HG03039 (cell line): ENCODE results near the gene CCNG1.
"Not testable (repeated sequence)": the region's sequence is repeated elsewhere in the genome, so short reads cannot be mapped to it uniquely, and the experiment has no call there.

Source experiments
- ATAC-seq: cut with Tn5 transposase; IDR thresholded peaks from one replicate; pipeline ENCODE4 v1.9.1; 2021; ENCODE audit warnings: mild to moderate bottlenecking, moderate library complexity; ENCODE audit not compliant: unreplicated experiment

Gene CCNG1

DNA sequence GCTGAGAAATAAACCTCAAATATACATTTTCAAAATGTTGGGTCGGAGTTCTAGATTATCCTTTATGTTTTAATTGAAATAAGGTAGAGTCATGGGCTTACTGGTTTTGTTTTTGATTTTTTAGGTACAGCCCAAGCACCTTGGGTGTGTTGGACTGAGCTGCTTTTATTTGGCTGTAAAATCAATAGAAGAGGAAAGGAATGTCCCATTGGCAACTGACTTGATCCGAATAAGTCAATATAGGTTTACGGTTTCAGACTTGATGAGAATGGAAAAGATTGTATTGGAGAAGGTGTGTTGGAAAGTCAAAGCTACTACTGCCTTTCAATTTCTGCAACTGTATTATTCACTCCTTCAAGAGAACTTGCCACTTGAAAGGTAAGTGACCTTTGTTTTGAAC is 3.6 kb downstream of the CCNG1 start:
- ATAC-seq: no peak

- ATAC-seq: no peak
These were observed 7.1 kb downstream of the CCNG1 start for GRCh38 chr5:163444526-163444925.

DNA sequence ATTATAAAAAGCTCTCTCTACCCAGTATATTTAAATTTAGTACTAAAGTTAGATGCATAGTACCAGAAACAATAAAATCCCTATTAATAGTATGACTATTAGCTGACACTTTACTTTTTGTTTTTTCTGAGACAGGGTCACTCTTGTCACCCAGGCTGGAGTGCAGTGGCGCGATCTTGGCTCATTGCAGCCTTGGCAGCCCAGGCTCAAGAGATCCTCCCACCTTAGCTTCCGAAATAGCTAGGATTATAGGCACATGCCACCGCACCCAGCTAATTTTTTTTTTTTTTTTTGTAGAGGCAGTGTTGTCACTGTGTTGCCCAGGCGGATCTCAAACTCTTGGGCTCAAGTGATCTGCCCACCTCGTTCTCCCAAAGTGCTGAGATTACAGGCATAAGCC is 8.0 kb downstream of the CCNG1 start:
- ATAC-seq: no peak

- ATAC-seq: no peak
These were observed 9.8 kb downstream of the CCNG1 start for GRCh38 chr5:163447191-163447590.

DNA sequence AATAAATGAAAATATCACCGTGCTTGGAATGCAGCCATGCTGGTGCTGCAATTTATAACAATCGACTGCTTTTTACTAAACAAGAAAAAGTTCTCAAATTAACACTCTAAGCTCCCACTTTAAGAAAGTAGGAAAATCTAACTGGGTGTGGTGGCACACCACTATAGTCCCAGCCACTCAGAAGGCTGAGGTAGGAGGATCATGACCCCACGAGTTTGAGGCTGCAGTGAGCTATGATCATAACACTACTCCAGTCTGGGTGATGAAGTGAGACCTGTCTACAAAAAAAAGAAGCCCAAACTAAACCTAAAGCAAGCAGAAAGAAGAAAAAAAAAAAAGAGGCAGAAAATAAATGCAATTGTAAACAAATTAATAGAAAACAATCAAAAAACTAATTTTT is 10.5 kb downstream of the CCNG1 start:
- no peak for ATAC-seq

DNA sequence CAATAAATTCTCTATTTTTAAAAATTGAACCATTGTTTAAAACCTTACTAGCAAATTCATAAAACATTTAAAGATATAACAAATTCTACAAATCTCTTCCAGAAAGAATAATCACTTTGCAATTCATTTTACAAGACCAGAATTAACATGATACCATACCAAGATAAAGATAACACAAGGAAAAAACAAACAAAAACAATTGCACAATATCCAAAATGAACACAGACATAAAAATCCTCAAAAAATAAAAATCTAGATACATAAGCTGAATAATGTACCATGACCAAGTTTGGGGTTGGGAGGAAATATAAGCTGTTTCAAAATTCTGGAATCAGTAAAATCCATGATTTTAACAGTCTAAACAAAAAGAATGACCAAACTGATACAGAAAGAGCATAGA is 11.1 kb downstream of the CCNG1 start:
- ATAC-seq: no peak

- ATAC-seq: no peak
These were observed 14.1 kb downstream of the CCNG1 start for GRCh38 chr5:163451489-163451888.

DNA sequence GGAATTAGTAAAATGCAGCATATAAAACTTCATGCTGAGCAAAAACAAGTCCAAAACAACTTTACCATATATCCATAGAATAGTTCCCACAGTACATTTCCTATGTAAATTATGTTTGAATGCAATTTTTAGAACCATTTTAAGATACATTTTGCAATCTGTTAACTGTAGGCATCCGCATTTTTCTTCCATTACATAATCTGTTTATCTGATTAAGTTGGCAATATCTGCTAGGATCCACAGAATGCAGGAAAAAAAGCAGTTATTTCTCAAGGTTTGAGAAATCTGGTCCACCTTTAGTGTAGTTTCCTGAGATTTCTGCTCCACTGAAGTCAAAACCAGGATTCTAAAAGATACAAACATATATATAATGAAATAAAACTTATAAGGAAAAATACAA is 16.3 kb downstream of the CCNG1 start:
- no peak for ATAC-seq

GRCh38 chr5:163455406-163455805 is 18.0 kb downstream of the CCNG1 start:
- not testable (repeated sequence) for ATAC-seq

DNA sequence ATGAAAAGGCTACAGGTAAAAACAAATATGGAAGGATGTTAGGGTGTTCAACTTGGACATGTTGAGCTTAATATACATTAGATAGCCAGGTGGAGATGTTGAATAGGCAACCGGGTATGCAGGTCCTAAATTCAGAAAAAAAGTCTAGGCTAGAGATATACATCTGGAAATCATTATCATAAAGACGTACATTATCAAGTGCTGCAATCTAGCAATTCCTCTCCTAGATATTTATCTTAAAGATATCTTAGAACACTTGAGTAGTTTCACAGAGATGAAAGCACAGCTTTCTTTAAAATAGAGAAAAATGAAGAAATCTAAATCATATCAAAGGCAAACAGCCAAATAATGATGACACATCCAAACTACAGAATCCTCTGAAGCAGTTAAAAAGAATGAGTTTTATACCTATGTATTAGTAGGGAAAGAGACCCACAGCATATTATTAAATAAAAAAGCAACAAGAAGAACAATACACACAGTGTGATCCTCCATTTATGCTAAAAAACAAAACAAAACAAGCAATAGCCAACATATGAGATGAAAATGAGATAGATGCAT is 18.7 kb downstream of the CCNG1 start:
- ATAC-seq: no peak

- no peak for ATAC-seq
These were observed 19.4 kb downstream of the CCNG1 start for GRCh38 chr5:163456840-163457239.

DNA sequence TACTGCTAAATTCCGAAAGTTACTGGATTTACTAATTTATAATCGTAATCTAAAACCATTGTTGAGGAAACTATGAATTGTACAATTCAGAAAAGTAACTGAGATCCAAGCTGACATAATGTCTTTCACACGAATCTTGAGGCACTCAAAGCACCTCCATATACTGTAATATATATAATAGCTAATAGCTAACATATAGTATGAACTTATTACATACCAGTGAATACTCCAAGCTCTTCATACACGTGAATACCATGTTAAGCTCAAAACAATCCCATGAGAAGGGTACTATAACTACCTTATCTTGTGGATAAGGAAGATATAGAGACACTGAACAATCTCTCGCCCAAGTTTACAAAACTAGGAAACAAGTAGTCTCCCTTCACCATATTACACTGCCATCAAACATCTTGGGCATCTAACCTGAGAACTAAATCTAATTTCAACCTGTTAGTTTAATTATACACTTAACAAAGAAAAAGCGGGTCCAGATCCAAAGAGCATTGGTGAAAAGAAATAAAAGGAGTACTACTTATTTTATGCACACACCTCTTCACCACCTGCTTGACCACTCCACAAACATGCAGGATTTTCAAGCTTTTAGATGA is 21.5 kb downstream of the CCNG1 start:
- ATAC-seq: no peak

- ATAC-seq: peak; percentile 3
These were observed 22.0 kb downstream of the CCNG1 start for GRCh38 chr5:163459462-163459818.

DNA sequence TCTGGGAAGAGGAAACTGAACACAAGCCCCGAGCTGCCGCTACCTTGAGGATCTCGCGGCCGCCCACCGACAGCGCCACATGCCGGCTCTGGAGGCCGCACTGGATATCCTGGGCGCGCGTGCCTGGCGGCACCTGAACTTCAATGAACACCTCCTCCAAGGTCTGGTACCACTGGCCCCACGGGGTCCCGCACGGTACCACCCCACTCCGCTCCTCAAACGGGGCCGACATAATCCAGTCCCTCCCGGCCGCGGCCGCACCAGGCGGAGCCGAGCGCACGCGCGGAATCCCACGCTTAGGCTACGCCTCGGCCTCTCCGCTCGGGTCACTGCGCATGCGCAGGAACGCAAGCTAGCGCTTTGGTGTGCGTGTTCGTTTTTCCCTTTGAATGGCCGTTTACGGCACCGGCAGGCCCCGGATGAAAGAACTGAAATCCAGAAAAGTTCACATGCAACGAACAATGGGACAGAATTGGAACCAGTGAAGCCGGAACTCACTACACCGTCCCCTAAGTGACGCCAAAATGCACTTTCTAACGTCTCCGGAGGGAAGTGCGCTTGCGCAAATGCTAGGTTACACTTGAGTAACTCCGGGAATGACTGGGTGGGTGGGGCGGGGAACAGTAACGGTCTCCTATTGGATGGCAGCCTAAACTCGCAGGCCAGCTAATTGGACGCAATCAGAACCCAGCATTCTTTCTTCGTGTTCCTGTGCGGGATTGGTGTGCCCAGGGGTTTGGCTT is 22.6 kb downstream of the CCNG1 start, which contains the start of gene NUDCD2:
TSS of gene NUDCD2 (minus strand) at position 284 of the 743 bp plus-strand sequence. CDS start at position 232, 52 bp downstream.
- peak; percentile 84 for ATAC-seq

DNA sequence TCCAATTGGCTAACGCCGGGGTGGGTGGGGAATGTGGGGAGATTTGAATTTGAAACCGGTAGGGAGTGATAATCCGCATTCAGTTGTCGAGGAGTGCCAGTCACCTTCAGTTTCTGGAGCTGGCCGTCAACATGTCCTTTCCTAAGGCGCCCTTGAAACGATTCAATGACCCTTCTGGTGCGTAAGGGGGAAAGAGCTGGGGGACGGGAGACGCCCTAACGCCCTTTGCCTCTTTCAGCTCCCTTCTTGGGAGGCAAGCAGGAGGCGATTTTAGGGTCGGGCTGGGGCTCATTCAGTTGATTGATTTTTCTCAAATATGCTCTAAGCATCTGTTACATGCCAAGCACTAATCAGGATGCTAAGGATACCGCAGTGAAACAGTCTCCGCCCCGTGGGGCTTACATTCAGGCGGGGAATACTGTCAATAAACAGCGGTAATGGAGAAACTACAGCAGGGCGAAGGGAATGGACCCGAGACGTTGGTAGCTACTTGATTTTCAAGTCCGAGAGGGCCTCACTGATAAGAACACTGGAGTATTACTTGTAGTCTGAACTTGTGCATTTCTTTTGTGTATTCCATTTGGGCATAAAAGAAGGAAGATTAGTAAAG is 23.3 kb downstream of the CCNG1 start, which contains the start of gene HMMR:
TSS of gene HMMR (plus strand) at position 71 of the 610 bp plus-strand sequence. CDS start at position 132, 61 bp downstream.
- ATAC-seq: no peak

DNA sequence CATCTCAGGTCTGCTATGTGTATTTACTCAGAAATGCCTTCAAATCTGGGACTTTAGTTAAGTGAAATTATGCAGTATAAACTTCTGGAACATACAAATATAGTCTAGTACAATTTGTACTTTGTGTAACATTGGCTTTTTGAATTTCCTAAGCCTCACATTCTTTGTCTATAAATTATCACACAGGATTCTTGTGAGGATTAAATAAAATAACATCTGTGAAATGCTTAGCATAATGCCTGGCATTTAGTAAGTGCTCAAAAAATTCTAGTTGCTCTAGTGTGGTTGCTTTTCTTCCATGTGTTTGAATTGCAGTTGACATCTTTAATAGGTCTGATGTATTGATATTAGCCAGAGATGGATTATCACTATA is 25.7 kb downstream of the CCNG1 start:
- no peak for ATAC-seq

DNA sequence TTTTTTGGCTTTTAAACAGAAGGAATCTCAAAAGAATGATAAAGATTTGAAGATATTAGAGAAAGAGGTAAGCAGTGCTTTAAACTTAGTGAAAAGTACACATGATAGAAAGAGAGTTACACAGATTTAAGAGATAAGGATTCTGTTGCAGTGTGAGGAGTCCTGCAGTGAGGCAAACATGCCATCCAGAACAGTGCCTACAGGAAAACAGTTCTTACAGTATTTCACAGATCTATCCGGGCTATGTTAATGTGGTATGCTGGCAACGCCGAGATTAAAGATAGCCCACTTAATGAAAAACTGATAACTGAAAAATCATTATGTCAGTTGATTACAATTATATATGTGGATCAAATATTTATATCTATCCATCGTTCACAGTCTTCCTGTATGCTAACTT is 30.3 kb downstream of the CCNG1 start:
- no peak for ATAC-seq

GRCh38 chr5:163473635-163474243 is 36.3 kb downstream of the CCNG1 start:
- ATAC-seq: no peak

DNA sequence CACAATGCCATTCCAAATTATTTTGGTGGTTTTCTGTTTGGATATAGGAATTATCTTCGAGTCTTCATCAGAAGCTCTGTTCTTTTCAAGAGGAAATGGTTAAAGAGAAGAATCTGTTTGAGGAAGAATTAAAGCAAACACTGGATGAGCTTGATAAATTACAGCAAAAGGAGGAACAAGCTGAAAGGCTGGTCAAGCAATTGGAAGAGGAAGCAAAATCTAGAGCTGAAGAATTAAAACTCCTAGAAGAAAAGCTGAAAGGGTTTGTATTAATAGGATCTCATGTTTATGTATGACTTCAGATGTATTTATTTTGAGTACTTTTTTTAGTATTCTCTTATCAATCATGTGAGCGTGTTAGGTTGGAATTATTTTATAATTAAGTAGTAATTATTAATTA is 38.0 kb downstream of the CCNG1 start:
- no peak for ATAC-seq

DNA sequence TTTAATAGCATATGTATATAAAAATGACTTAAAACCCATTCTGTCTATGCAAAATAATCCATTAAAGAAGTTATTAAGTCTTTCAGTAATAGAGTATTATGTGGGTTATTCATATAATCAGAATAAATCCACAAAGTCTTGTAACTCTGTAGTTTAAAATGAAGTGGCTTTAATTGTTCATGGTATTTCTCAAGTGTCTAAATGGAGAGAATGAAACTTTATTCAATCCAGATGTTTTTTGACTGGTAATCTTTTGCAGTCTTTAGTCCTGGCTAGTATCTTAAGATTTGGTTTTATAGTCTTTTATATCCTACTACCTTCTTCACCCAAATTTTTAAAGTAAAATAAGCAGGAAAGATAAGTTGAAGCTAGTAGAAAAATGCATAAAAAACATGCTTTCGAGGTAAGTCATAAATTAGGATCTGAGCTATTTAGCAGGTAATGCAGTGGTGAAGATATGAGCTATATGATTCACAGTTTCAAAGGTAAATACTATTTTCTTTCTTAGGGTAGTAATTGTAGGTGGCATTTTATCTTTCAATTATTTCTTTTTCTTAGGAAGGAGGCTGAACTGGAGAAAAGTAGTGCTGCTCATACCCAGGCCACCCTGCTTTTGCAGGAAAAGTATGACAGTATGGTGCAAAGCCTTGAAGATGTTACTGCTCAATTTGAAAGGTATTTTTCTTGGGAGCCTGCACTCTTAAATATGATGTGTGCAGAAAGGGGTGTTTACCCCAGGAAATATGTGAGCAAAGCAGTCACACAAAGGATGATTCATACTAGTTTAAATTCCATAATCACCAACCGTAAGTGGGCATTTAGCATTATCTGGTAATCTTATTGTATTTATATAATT is 41.0 kb downstream of the CCNG1 start:
- no peak for ATAC-seq

- ATAC-seq: no peak
These were observed 41.5 kb downstream of the CCNG1 start for GRCh38 chr5:163478982-163479271.
